Calu3 (cell line): ENCODE results near the gene HMCN2. TPM values are rescaled to one million over a fixed set of nuclear protein-coding genes. Genes with fewer than 3 reads are reported as not detected.

ENCODE experiments used
- BruUV-seq: library from RNA; stranded (reverse); fragments of 400-500 nt; replicated peaks from 2 replicates; lab custom pipeline; 2021; lab: Mats Ljungman, UMichigan
- CTCF ChIA-PET: fragments of 300-600 bp; sonication (Branson Sonifier 250); formaldehyde crosslinking; loops from one replicate; lab custom pipeline; 2022; ENCODE audit warnings: antibody characterized with exemption; lab: Charles Lee
- DNase-seq: peaks from one replicate; pipeline ENCODE4 v3.0.0; 2022
- H3K27ac Mint-ChIP-seq: one replicate; pipeline ENCODE4 v1.8.0; 2022; ENCODE audit warnings: mixed read lengths; ENCODE audit not compliant: unreplicated experiment
- H3K27me3 Mint-ChIP-seq: one replicate; pipeline ENCODE4 v1.8.0; 2022; ENCODE audit warnings: mixed read lengths; ENCODE audit not compliant: unreplicated experiment
- H3K36me3 Mint-ChIP-seq: one replicate; pipeline ENCODE4 v1.8.0; 2022; ENCODE audit warnings: mild to moderate bottlenecking, moderate library complexity, mixed read lengths; ENCODE audit not compliant: insufficient read depth, unreplicated experiment
- H3K4me1 Mint-ChIP-seq: one replicate; pipeline ENCODE4 v1.8.0; 2022; ENCODE audit warnings: mild to moderate bottlenecking, low read depth, mixed read lengths; ENCODE audit not compliant: unreplicated experiment
- H3K4me3 Mint-ChIP-seq: one replicate; pipeline ENCODE4 v1.8.0; 2022; ENCODE audit warnings: mild to moderate bottlenecking, low read depth, moderate library complexity, mixed read lengths; ENCODE audit not compliant: unreplicated experiment
- H3K9me3 Mint-ChIP-seq: one replicate; pipeline ENCODE4 v1.8.0; 2022; ENCODE audit warnings: low read depth, mixed read lengths; ENCODE audit not compliant: unreplicated experiment
- CTCF ChIP-seq: fragments of 200-600 bp; IDR thresholded peaks from one replicate; pipeline ENCODE4 v1.8.0; 2022; ENCODE audit warnings: antibody characterized with exemption; ENCODE audit not compliant: unreplicated experiment
- intact Hi-C: fragments of 100-400 bp; cut with micrococcal nuclease; formaldehyde crosslinking; loops from one replicate; pipeline ENCODE4 v1.10.0; 2022; ENCODE audit not compliant: unreplicated experiment
- total RNA-seq: library from RNA; stranded (reverse); gene quantifications from 2 replicates; pipeline ENCODE4 v1.2.3, GENCODE V29; 2022

HMCN2 gene
- total RNA-seq, 1 experiment from 2014 or later, result not detected

GRCh38 chr9:130370226-130370625 is 104.7 kb downstream of the HMCN2 start:
- Mint-ChIP-seq H3K4me3 (no peak overlapping the region), H3K36me3 (no peaks in the 10 kb centered on the region), H3K27ac (no peak overlapping the region), H3K27me3 (peaks cover 17% of the 10 kb centered on the region), H3K4me1 (no peaks in the 10 kb centered on the region), H3K9me3 (no peaks in the 10 kb centered on the region)
- intact Hi-C loops, result no loop called here
- BruUV-seq, result no TSS peak
- CTCF ChIA-PET, result no interaction called here
- no peak for DNase-seq
- TF ChIP-seq CTCF, result no peak

GRCh38 chr9:130371196-130371966 is 105.8 kb downstream of the HMCN2 start:
- H3K27ac Mint-ChIP-seq, result no peak overlapping the region
- no peaks in the 10 kb centered on the region for H3K4me1 Mint-ChIP-seq
- H3K4me3 Mint-ChIP-seq, result no peak overlapping the region
- no peak for DNase-seq
- H3K36me3 Mint-ChIP-seq, result no peaks in the 10 kb centered on the region
- intact Hi-C loops, result no loop called here
- no peaks in the 10 kb centered on the region for H3K9me3 Mint-ChIP-seq
- BruUV-seq, result no TSS peak
- H3K27me3 Mint-ChIP-seq, result peaks cover 17% of the 10 kb centered on the region
- CTCF ChIA-PET, result no interaction called here
- no peak for TF ChIP-seq CTCF

GRCh38 chr9:130372057-130372456 is 106.5 kb downstream of the HMCN2 start:
- H3K27ac Mint-ChIP-seq, result no peak overlapping the region
- CTCF ChIA-PET, result no interaction called here

GRCh38 chr9:130373679-130374325 is 108.2 kb downstream of the HMCN2 start:
- no peaks in the 10 kb centered on the region for H3K36me3 Mint-ChIP-seq
- H3K27ac Mint-ChIP-seq, result no peak overlapping the region
- CTCF ChIA-PET, result no interaction called here
- peaks cover 17% of the 10 kb centered on the region for H3K27me3 Mint-ChIP-seq
- no peaks in the 10 kb centered on the region for H3K9me3 Mint-ChIP-seq
- DNase-seq, result no peak
- intact Hi-C loops, result no loop called here
- no peaks in the 10 kb centered on the region for H3K4me1 Mint-ChIP-seq
- no TSS peak for BruUV-seq
- TF ChIP-seq CTCF, result no peak
- H3K4me3 Mint-ChIP-seq, result no peak overlapping the region

More at GRCh38 chr9:130372057-130372456, 106.5 kb downstream of the HMCN2 start:
- no TSS peak for BruUV-seq
- H3K36me3 Mint-ChIP-seq, result no peaks in the 10 kb centered on the region
- no peak for DNase-seq
- no peak for TF ChIP-seq CTCF
- H3K27me3 Mint-ChIP-seq, result peaks cover 17% of the 10 kb centered on the region
- no peak overlapping the region for H3K4me3 Mint-ChIP-seq
- H3K9me3 Mint-ChIP-seq, result no peaks in the 10 kb centered on the region
- intact Hi-C loops, result no loop called here
- no peaks in the 10 kb centered on the region for H3K4me1 Mint-ChIP-seq
